Measurements from ENCODE around the gene CCDC102A.

CCDC102A gene

DNA sequence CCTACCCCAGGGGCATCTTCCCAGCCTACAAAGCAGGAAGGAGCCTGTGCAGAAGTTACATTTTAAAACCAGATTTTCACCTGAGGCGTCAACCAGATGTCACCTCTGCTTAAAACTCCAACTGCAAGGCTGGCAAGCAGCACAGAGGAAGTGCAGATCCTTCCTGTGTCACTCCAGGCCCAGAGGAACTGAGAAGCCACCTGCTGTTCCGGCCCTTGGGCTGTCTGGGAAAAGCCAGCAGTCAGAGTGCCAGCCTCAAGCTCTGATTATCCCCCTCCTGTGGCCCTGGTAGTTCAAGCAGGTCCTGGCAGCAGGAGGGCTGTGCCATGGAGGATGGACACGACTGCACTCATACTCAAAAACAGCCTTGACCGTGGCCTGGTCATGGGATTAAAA, 63.7 kb downstream of the CCDC102A start:
- H3K9me3 Mint-ChIP-seq, result no peaks in the 10 kb centered on the region
- H3K27ac Mint-ChIP-seq, result peak overlapping the region; percentile 20
- no peaks in the 10 kb centered on the region for H3K27me3 Mint-ChIP-seq (ENCODE audit: low read depth)
- peaks cover 24% of the 10 kb centered on the region for H3K36me3 Mint-ChIP-seq (ENCODE audit: low read depth)
- DNase-seq (ENCODE audit: low spot score), result no peak
- H3K4me3 Mint-ChIP-seq, result no peak overlapping the region
- peaks cover 9% of the 10 kb centered on the region for H3K4me1 Mint-ChIP-seq (ENCODE audit: low read depth)

DNA sequence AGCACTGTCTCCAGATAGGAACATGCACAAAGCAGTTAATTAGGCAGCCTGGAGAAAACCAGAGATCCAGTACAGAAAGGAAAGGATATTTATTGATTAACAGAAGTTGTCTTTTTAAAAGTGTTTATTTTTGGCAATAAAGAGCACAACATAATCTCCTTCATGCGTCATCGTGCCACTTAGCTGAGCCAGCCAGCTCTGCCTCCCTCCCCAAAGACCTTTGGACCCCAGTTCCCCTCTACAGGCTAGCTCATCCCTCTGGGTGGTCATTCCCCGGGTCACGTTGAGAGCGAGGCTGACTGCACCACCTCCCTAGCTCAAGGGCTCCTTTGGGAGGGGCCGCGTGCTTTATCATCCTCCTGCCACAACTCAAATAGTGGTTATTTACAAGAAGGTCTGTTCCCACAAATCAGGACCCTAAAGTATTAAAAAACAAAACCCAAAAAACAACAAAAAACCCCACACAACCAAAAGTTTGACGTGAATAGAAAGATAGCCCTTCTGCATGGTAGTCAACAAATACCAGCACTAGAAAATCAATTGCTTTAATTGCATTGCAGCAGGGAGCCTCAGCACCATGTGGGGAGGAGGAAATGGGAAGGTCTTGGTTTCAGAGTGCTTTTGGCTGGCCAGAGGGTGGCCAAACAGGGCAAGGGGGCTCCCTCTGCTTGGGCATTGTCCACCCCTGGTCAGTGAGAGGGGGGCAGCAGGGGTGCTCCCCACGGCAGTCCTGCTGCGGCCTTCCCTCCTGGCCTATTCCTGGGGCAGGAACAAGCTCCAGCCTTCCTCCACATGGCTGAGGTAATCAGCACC, 64.3 kb downstream of the CCDC102A start:
- no peaks in the 10 kb centered on the region for H3K9me3 Mint-ChIP-seq
- no peak for DNase-seq (ENCODE audit: low spot score)
- no peak overlapping the region for H3K4me3 Mint-ChIP-seq
- no peaks in the 10 kb centered on the region for H3K27me3 Mint-ChIP-seq (ENCODE audit: low read depth)
- H3K27ac Mint-ChIP-seq, result no peak overlapping the region
- peaks cover 9% of the 10 kb centered on the region for H3K4me1 Mint-ChIP-seq (ENCODE audit: low read depth)
- peaks cover 25% of the 10 kb centered on the region for H3K36me3 Mint-ChIP-seq (ENCODE audit: low read depth)

DNA sequence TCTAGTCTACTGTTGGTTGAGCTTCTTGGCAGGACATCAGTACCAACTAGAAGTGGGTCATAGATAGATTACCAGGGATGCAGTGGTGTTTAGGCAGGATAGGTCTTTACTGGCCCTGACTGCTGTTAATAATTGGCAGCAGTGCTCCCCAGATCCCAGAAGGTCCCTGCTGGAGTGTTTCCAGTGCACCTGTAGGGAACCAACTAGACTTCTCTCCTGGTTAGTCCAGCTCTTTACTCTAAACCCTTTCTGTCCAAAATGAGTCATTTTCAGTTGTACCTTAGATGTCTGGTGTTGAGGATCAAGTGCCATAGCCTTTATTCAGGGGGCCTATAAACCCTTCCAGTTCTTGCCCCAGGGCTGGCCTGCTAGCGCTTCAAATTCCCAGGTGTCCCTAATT, 65.2 kb downstream of the CCDC102A start:
- H3K27ac Mint-ChIP-seq, result no peak overlapping the region
- H3K36me3 Mint-ChIP-seq (ENCODE audit: low read depth), result peaks cover 27% of the 10 kb centered on the region

DNA sequence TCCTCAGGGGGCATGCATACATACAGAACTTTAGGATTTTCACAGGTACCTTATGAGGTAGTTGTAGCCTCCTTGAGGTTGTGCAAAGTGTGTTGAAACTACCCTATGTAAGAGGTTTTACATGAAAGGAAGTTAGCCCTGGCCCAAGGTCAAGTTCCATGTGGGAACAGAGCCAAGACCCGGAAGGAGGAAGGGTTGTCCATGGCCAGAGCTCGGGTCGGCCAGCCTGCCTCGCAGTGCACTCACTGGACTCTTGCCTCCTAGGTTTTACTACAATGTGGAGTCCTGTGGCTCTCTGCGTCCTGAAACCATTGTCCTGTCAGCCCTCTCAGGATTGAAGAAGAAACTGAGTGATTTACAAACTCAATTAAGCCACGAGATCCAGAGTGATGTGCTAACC, 65.7 kb downstream of the CCDC102A start:
- DNase-seq (ENCODE audit: low spot score), result no peak
- peaks cover 1% of the 10 kb centered on the region for H3K4me1 Mint-ChIP-seq (ENCODE audit: low read depth)
- no peaks in the 10 kb centered on the region for H3K27me3 Mint-ChIP-seq (ENCODE audit: low read depth)
- peaks cover 30% of the 10 kb centered on the region for H3K36me3 Mint-ChIP-seq (ENCODE audit: low read depth)
- H3K9me3 Mint-ChIP-seq, result no peaks in the 10 kb centered on the region
- H3K27ac Mint-ChIP-seq, result no peak overlapping the region
- no peak overlapping the region for H3K4me3 Mint-ChIP-seq

More for the DNA sequence above, 65.2 kb downstream of the CCDC102A start:
- Mint-ChIP-seq H3K27me3 (ENCODE audit: low read depth) (no peaks in the 10 kb centered on the region), H3K4me1 (ENCODE audit: low read depth) (peaks cover 5% of the 10 kb centered on the region), H3K4me3 (no peak overlapping the region), H3K9me3 (no peaks in the 10 kb centered on the region)
- DNase-seq (ENCODE audit: low spot score), result no peak

DNA sequence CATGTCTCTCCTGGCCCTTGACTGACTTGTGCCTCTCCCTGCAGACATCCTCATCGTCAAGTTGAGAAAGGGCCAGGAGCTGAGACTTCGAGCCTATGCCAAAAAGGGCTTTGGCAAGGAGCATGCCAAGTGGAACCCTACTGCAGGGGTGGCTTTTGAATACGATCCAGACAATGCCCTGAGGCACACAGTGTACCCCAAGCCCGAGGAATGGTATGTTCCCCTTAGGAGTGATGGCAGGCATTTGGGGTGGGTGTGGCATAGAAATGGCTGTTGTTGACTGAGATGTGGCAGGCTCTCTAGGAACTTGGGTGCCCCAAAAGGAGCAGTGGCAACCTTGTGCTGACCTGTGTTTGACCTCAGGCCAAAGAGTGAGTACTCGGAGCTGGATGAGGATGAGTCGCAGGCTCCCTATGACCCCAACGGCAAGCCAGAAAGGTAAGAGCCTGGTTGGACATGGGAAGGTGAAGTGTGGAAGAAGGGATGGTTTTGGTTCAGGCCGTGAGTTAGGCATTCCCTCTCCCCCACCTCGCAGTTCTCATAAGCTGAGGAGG, 66.4 kb downstream of the CCDC102A start:
- H3K27me3 Mint-ChIP-seq (ENCODE audit: low read depth), result no peaks in the 10 kb centered on the region
- peaks cover 34% of the 10 kb centered on the region for H3K36me3 Mint-ChIP-seq (ENCODE audit: low read depth)
- H3K4me3 Mint-ChIP-seq, result no peak overlapping the region
- no peaks in the 10 kb centered on the region for H3K4me1 Mint-ChIP-seq (ENCODE audit: low read depth)
- no peak overlapping the region for H3K27ac Mint-ChIP-seq
- DNase-seq (ENCODE audit: low spot score), result no peak
- no peaks in the 10 kb centered on the region for H3K9me3 Mint-ChIP-seq

DNA sequence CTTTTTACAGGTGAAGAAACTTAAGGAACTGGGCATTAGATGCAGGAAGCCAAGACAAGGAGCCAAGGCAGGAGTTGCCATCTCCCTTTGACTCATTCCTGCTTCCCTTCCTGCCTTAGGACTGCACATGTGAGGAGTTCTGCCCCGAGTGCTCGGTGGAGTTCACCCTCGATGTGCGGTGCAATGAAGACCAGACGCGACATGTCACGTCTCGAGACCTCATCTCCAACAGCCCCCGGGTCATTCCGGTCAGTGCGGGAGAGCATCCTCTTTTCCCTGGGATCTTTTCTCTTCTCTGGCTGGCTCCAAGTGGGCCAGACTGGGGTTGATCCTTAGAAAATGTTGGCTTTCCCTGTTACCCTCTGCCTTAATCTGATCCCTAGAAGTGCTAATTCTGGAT, 67.3 kb downstream of the CCDC102A start:
- no peak overlapping the region for H3K4me3 Mint-ChIP-seq
- H3K36me3 Mint-ChIP-seq (ENCODE audit: low read depth), result peaks cover 39% of the 10 kb centered on the region
- DNase-seq (ENCODE audit: low spot score), result no peak

DNA sequence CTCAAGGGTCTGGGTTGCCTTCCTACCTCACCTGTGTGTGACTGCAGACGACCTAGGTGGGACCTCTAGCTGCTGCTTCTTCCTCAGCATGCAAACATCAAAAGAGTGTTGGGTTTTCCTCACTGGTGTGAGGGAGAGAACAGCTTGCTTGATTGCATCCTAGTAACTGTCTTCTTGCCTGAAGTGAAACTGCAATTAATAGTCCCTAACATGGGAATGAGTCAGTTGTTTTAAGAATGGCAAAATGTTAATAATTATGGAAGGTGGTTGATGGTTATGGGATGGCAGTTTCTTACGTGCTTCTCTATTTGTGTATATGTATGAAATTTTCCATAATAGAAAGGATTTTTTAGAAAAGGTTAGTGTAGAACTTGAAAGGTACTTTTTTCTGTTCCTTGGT, 68.0 kb downstream of the CCDC102A start:
- H3K9me3 Mint-ChIP-seq, result no peaks in the 10 kb centered on the region
- H3K27me3 Mint-ChIP-seq (ENCODE audit: low read depth), result no peaks in the 10 kb centered on the region
- DNase-seq (ENCODE audit: low spot score), result no peak
- no peak overlapping the region for H3K27ac Mint-ChIP-seq
- H3K36me3 Mint-ChIP-seq (ENCODE audit: low read depth), result peaks cover 40% of the 10 kb centered on the region
- peaks cover 8% of the 10 kb centered on the region for H3K4me1 Mint-ChIP-seq (ENCODE audit: low read depth)
- H3K4me3 Mint-ChIP-seq, result no peak overlapping the region

More for the DNA sequence above, 67.3 kb downstream of the CCDC102A start:
- H3K27ac Mint-ChIP-seq, result no peak overlapping the region
- H3K27me3 Mint-ChIP-seq (ENCODE audit: low read depth), result no peaks in the 10 kb centered on the region
- no peaks in the 10 kb centered on the region for H3K9me3 Mint-ChIP-seq
- H3K4me1 Mint-ChIP-seq (ENCODE audit: low read depth), result peaks cover 6% of the 10 kb centered on the region

DNA sequence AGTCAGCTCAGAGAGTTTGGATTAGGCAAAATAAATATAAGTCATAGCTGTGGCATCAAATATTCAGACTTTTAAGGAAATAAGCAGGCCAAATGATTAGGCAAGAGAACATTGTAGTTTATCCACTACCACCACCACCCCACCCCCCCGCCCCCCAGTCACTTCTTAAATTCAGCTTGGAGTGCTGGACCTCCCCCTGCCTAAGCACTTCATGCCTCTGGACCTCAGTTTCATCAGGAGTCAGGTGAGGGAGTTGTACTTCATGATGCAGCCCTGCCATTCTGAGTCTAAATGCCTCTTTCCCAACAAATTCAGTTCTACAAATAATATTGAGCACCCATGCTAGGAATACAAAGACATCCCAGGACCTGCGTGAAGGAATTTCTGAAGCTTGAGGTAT, 71.8 kb downstream of the CCDC102A start:
- Mint-ChIP-seq H3K27me3 (ENCODE audit: low read depth) (no peaks in the 10 kb centered on the region), H3K36me3 (ENCODE audit: low read depth) (peaks cover 36% of the 10 kb centered on the region), H3K27ac (peak overlapping the region; percentile 32), H3K4me1 (ENCODE audit: low read depth) (peaks cover 11% of the 10 kb centered on the region), H3K4me3 (no peak overlapping the region), H3K9me3 (no peaks in the 10 kb centered on the region)
- DNase-seq (ENCODE audit: low spot score), result no peak

DNA sequence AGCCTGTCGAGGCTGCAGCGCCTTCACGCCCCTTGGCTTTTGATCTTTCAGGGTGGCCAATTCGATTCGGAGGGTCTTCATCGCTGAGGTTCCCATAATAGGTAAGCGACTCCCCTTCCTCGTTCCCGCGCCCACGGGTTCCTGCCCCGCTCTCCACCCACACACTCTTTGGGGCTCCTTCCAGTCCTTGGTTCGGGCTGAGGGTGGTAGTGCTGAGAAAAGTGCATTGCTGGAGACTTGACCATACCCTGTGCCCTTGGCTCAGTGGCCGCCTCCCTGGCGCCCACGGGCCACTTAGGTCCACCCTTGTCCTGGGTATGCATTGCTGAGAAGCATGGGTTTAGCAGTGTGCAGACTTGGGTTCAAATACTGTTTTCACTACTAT, 73.4 kb downstream of the CCDC102A start:
- Mint-ChIP-seq H3K27me3 (ENCODE audit: low read depth) (no peaks in the 10 kb centered on the region), H3K9me3 (no peaks in the 10 kb centered on the region), H3K27ac (peak overlapping the region; percentile 99), H3K36me3 (ENCODE audit: low read depth) (peaks cover 31% of the 10 kb centered on the region), H3K4me3 (peak overlapping the region; percentile 100), H3K4me1 (ENCODE audit: low read depth) (peaks cover 11% of the 10 kb centered on the region)
- DNase-seq (ENCODE audit: low spot score), result no peak

DNA sequence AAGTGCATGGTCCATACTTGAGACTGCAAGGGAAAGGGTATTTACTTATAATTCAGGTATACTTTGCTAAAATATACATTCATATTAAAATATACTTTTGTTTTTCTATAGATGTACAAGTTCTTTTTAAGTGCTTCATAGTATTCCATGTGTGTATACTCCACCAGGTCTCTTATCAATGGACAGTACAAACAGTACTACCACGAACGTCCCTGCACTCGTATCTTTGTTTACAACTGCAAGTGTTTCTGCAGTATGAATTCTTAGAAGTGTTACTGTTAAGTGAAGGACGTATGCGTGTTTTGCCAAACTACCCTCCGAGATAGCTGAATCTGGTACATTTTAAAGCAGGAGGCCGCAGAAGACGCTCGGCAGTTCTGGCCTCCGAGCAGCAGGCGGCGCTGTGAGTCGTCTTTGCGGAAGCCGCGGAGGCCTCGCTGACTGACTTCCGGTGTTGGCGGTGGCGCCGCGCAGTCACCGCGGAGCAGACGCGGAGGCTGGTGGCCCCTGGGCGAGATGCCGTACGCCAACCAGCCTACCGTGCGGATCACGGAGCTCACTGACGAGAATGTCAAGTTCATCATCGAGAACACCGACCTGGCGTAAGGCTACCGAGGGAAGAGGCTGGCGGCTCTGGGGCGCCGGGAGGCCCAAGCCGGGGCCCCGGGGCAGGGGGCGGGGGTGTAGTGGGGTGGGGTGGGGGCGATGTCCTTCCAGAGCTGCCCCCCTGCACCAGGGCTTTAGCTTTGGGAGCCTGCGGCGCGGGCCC, 74.0 kb downstream of the CCDC102A start, which contains the start of gene POLR2C:
POLR2C (plus strand) TSS at position 471 of the 769 bp plus-strand sequence; CDS start at position 517, 46 bp downstream.
- H3K9me3 Mint-ChIP-seq, result no peaks in the 10 kb centered on the region
- peak within 1 kb of the TSS; percentile 99 for H3K27ac Mint-ChIP-seq
- no peaks in the 10 kb centered on the region for H3K27me3 Mint-ChIP-seq (ENCODE audit: low read depth)

More for the DNA sequence above, 74.0 kb downstream of the CCDC102A start, which contains the start of gene POLR2C:
- peak; percentile 92 for DNase-seq (ENCODE audit: low spot score)
- peak within 1 kb of the TSS; percentile 100 for H3K4me3 Mint-ChIP-seq
- peaks cover 28% of the 10 kb centered on the region for H3K36me3 Mint-ChIP-seq (ENCODE audit: low read depth)
- H3K4me1 Mint-ChIP-seq (ENCODE audit: low read depth), result peaks cover 11% of the 10 kb centered on the region
